Measurements from ENCODE around the gene ADSS2. TPM values are rescaled to one million over a fixed set of nuclear protein-coding genes. Genes with fewer than 3 reads are reported as not detected.
A peak's percentile ranks its signal among the peaks of the same experiment; 100 is the strongest.

Gene ADSS2
- total RNA-seq, 1 experiment from 2014 or later, result 76.7 TPM

DNA sequence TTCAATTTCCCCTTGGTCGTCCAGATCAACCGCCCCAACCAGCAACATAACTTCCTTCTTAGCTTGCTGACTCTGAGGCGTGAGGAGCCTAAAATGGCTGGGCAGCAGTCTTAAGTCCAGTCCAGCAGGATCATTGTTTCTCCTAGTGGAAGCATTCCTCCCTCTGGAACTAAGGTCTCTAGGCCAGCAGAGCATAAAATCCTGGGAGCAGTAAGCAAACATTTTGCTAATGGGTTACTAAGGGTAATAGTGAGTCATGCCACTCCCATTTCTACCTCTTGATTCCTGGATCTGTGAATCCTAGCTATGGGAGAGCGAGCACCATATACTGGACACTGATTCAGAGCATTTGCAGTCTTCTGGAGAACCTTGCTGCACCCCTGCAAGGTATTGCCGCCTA lies 59.9 kb downstream of the ADSS2 start:
- Histone ChIP-seq H4K20me1 (ENCODE audit: insufficient read depth) (no peaks in the 10 kb centered on the region), H3K4me3 (no peak overlapping the region), H3K36me3 (ENCODE audit: low read depth) (no peaks in the 10 kb centered on the region), H3K4me2 (0 out of 2 replicates have a peak overlapping the region, but pooled peaks have one; percentile 19), H3K79me2 (ENCODE audit: low read depth) (no peaks in the 10 kb centered on the region), H3K27me3 (ENCODE audit: insufficient read depth, low read depth) (no peaks in the 10 kb centered on the region), H3K27ac (peak overlapping the region; percentile 45; the same call in 1 of the 2 replicates), H3F3A (ENCODE audit: insufficient read depth, low read depth) (peaks cover 15% of the 10 kb centered on the region; the same call in 1 of the 2 replicates), H3K9me3 (ENCODE audit: insufficient read depth, low read depth) (no peaks in the 10 kb centered on the region), H3K4me1 (replicated peaks; ENCODE audit: insufficient read depth) (peaks cover 14% of the 10 kb centered on the region), H2AFZ (no peak overlapping the region), H3K9me2 (ENCODE audit: insufficient read depth) (no peaks in the 10 kb centered on the region)
- TF ChIP-seq EZH2 (IDR thresholded peaks at IDR 0.05; ENCODE audit: low read depth), result no peak
- TF ChIP-seq, protein P1, sequence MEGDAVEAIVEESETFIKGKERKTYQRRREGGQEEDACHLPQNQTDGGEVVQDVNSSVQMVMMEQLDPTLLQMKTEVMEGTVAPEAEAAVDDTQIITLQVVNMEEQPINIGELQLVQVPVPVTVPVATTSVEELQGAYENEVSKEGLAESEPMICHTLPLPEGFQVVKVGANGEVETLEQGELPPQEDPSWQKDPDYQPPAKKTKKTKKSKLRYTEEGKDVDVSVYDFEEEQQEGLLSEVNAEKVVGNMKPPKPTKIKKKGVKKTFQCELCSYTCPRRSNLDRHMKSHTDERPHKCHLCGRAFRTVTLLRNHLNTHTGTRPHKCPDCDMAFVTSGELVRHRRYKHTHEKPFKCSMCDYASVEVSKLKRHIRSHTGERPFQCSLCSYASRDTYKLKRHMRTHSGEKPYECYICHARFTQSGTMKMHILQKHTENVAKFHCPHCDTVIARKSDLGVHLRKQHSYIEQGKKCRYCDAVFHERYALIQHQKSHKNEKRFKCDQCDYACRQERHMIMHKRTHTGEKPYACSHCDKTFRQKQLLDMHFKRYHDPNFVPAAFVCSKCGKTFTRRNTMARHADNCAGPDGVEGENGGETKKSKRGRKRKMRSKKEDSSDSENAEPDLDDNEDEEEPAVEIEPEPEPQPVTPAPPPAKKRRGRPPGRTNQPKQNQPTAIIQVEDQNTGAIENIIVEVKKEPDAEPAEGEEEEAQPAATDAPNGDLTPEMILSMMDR (conservative IDR thresholded peaks at IDR 0.05), result no peak
- POLR2A ChIA-PET (ENCODE audit: unreplicated experiment), result interaction anchor here (0.6 kb wide), 1 partner anchor 69 kb away, joined by 5 read pairs; no protein-coding TSS in a partner anchor
- no TSS peak for BruUV-seq (replicated peaks)
- CTCF ChIA-PET, result no interaction called here
- peak; percentile 35 to 76 for DNase-seq
- intact Hi-C loops (cut with micrococcal nuclease; ENCODE audit: unreplicated experiment), result loop anchor here (5.0 kb wide), 1 partner anchor 89 kb away; no protein-coding TSS in a partner anchor

DNA sequence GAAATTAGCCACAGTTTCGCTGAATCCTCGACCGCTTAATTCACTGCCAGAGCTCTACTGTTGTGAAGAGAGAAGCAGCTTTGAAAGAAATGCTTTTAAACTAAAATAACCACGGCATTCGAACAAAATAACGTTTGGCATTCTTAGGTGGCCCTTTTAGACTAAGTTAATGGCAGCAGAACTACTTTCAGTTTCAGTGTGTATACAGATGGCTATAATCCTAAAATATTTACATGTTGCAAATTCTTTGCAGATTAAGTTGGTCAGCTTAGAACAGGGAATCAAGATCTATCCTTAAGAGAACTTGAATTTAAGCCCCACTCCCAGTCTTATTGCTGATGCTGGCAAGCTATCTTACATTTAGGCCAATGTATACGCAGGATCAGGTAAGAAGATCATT lies 62.7 kb downstream of the ADSS2 start:
- no peak for TF ChIP-seq EZH2 (IDR thresholded peaks at IDR 0.05; ENCODE audit: low read depth)
- TF ChIP-seq, protein P1 (conservative IDR thresholded peaks at IDR 0.05), result no peak
- Histone ChIP-seq H3F3A (ENCODE audit: insufficient read depth, low read depth) (peaks cover 14% of the 10 kb centered on the region; the same call in 1 of the 2 replicates), H3K4me3 (no peak overlapping the region), H4K20me1 (ENCODE audit: insufficient read depth) (no peaks in the 10 kb centered on the region), H2AFZ (no peak overlapping the region), H3K4me2 (no peak overlapping the region), H3K4me1 (replicated peaks; ENCODE audit: insufficient read depth) (peaks cover 14% of the 10 kb centered on the region), H3K27ac (no peak overlapping the region), H3K9me3 (ENCODE audit: insufficient read depth, low read depth) (no peaks in the 10 kb centered on the region), H3K36me3 (ENCODE audit: low read depth) (no peaks in the 10 kb centered on the region), H3K9me2 (ENCODE audit: insufficient read depth) (no peaks in the 10 kb centered on the region), H3K27me3 (ENCODE audit: insufficient read depth, low read depth) (no peaks in the 10 kb centered on the region), H3K79me2 (ENCODE audit: low read depth) (no peaks in the 10 kb centered on the region)
- POLR2A ChIA-PET (ENCODE audit: unreplicated experiment), result no interaction called here
- no peak for DNase-seq
- CTCF ChIA-PET, result no interaction called here
- intact Hi-C loops (cut with micrococcal nuclease; ENCODE audit: unreplicated experiment), result no loop called here
- BruUV-seq (replicated peaks), result no TSS peak

DNA sequence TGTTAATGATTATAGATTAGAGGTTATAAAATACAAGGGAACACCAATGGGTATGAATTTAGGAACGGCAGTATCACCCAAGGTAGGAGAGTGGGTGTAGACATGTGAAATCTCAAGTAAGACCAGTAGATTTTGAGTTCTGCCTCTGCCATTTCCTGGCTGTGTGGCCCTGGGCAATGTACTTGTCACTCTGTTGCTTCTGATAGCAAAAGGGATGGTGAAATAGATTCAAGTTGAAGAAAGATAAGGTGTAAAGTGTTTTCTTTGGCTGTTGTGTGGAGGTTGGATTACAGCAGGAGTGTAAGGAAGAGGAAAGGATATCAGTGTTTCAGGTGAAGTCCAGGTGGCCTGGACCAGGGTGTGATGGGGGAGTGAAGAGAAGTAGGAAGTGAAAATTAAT lies 64.3 kb downstream of the ADSS2 start:
- Histone ChIP-seq H3F3A (ENCODE audit: insufficient read depth, low read depth) (peaks cover 13% of the 10 kb centered on the region; the same call in 1 of the 2 replicates), H2AFZ (no peak overlapping the region), H3K27me3 (ENCODE audit: insufficient read depth, low read depth) (no peaks in the 10 kb centered on the region), H3K9me2 (ENCODE audit: insufficient read depth) (no peaks in the 10 kb centered on the region), H3K27ac (no peak overlapping the region), H3K36me3 (ENCODE audit: low read depth) (no peaks in the 10 kb centered on the region), H3K79me2 (ENCODE audit: low read depth) (no peaks in the 10 kb centered on the region), H3K4me1 (replicated peaks; ENCODE audit: insufficient read depth) (peaks cover 12% of the 10 kb centered on the region), H3K9me3 (ENCODE audit: insufficient read depth, low read depth) (no peaks in the 10 kb centered on the region), H3K4me2 (no peak overlapping the region), H3K4me3 (no peak overlapping the region), H4K20me1 (ENCODE audit: insufficient read depth) (no peaks in the 10 kb centered on the region)
- no TSS peak for BruUV-seq (replicated peaks)
- CTCF ChIA-PET, result no interaction called here
- intact Hi-C loops (cut with micrococcal nuclease; ENCODE audit: unreplicated experiment), result no loop called here
- POLR2A ChIA-PET (ENCODE audit: unreplicated experiment), result no interaction called here
- no peak for TF ChIP-seq EZH2 (IDR thresholded peaks at IDR 0.05; ENCODE audit: low read depth)
- TF ChIP-seq, protein P1 (conservative IDR thresholded peaks at IDR 0.05), result no peak
- no peak for DNase-seq

All from PC-9 (cell line).